ENCODE measurements around the gene CYSTM1. TPM values are rescaled to one million over a fixed set of nuclear protein-coding genes. Genes with fewer than 3 reads are reported as not detected.

Gene CYSTM1, protein sequence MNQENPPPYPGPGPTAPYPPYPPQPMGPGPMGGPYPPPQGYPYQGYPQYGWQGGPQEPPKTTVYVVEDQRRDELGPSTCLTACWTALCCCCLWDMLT
- polyA plus RNA-seq (2013), result 8.9 TPM

DNA sequence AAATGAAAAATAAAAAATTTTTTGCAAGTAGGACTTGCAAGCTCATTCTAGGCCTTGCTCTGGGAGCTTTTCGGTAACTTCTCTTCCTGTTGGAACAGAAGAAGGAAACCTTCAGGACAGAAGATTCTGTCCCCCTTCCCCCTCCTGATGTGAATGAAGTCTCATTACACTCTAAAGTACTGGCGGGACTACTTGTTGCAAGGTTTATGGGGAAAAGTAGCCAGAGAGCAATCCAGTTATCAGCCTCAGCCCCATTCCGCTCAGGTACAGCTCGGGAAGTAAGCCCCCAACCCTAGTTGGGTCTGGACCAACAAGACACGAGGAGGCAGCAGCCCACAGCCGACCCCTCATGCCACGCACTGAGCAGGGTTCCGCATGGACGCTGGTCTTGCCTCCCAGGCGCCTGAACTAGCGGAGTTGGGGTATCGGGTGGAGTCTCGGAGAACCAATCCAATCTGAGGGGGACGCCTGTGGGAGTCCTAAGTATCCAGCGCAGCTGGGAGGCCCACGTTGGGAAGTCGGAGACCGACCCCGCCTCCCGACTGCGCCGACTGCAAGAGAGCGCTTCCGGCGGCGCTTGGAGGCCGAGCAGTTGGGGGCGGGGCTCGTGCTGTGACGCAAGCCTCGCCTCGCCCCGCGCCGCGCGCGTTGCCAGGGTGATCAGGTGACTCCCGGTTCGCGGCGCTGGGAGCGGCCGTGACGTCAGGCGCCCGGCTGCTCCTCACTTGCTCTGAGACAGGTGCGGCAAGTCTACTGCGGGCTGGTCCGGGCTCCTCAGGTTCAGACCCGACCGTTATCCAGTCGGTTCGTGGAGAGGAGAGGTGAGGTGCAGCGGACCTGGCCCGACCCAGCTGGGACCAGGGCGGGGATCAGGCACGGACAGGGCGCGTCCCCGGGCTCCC is at the start of gene CYSTM1:
TSS of gene CYSTM1 (plus strand) at position 724 of the 902 bp plus-strand sequence. CDS start 19,278 bp downstream, outside the sequence.
- peak within 1 kb of the TSS; percentile 67 to 92 (median 86) for H3K4me3 ChIP-seq (ENCODE audit: control insufficient read depth in 1 of 7, extremely low read depth in 1 of 7, insufficient read depth in 4 of 7, low read depth in 2 of 7, low read length in 6 of 7)
- WGBS (ENCODE audit: insufficient coverage), result 1% methylated on average over 55 of the region's 61 CpGs
- ChIA-PET CTCF (interaction anchor here (1.4 to 1.7 kb wide), 2 partner anchors 16 to 69 kb away, joined by 3 to 5 read pairs; no protein-coding TSS in a partner anchor), POLR2A (interaction anchor here (0.5 kb wide), 1 partner anchor 16 kb away, joined by 3 read pairs; no protein-coding TSS in a partner anchor)
- no peaks in the 10 kb centered on the region for H3K9me3 ChIP-seq (ENCODE audit: control extremely low read depth in 1 of 5, control insufficient read depth in 4 of 5, insufficient read depth in 2 of 5, low read depth in 1 of 5, low read length in 4 of 5)
- H3K36me3 ChIP-seq (ENCODE audit: control insufficient read depth in 4 of 4, insufficient read depth in 4 of 4, low read length in 3 of 4), result no peaks in the 10 kb centered on the region
- peak; percentile 94 to 95 (median 95) for DNase-seq
- peaks cover 0 to 3% (median 0%) of the 10 kb centered on the region in 5 experiments for H3K27me3 ChIP-seq (replicated peaks in 2 of 5; ENCODE audit: control insufficient read depth in 4 of 5, insufficient read depth in 5 of 5, low read length in 4 of 5)
- H3K27ac ChIP-seq (ENCODE audit: insufficient read depth in 1 of 2, low read depth in 1 of 2, low read length in 2 of 2, poor library complexity in 1 of 2, severe bottlenecking in 2 of 2), result peak within 1 kb of the TSS; percentile 64 to 93
- H3K4me1 ChIP-seq (ENCODE audit: control extremely low read depth in 1 of 4, control insufficient read depth in 4 of 4, insufficient read depth in 4 of 4, low read length in 3 of 4), result peaks cover 7 to 21% (median 17%) of the 10 kb centered on the region in 4 experiments

DNA sequence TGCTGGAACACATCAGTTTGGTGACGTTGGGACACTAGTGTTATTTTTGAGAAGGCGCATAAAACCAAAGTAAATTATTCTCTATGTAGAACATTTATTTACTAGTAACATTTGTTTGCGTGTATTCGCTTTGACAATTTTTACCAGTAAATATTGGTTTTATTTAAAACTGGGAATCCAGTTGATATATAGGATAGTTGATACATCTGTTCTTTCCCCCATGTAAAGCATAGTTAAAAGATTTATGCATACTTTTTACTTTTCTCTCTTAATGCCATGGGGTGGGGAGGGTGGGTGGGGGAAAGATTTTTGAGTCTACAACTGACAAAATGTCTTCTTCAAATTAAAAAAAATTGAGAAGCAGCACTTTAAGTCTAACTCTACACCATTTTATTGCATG is 49.4 kb upstream of the CYSTM1 start, which contains the start of gene IGIP:
TSS of gene IGIP (plus strand) at position 301 of the 400 bp plus-strand sequence. CDS start 2,540 bp downstream, outside the sequence.
- Histone ChIP-seq H3K36me3 (ENCODE audit: control insufficient read depth in 4 of 4, insufficient read depth in 4 of 4, low read length in 3 of 4) (no peaks in the 10 kb centered on the region), H3K27me3 (replicated peaks in 2 of 5; ENCODE audit: control insufficient read depth in 4 of 5, insufficient read depth in 5 of 5, low read length in 4 of 5) (peaks cover 0 to 3% (median 0%) of the 10 kb centered on the region in 5 experiments), H3K4me3 (ENCODE audit: control insufficient read depth in 1 of 7, extremely low read depth in 1 of 7, insufficient read depth in 4 of 7, low read depth in 2 of 7, low read length in 6 of 7) (no peak within 1 kb of the TSS), H3K27ac (ENCODE audit: insufficient read depth in 1 of 2, low read depth in 1 of 2, low read length in 2 of 2, poor library complexity in 1 of 2, severe bottlenecking in 2 of 2) (no peak within 1 kb of the TSS), H3K4me1 (ENCODE audit: control extremely low read depth in 1 of 4, control insufficient read depth in 4 of 4, insufficient read depth in 4 of 4, low read length in 3 of 4) (peaks cover 0 to 4% (median 0%) of the 10 kb centered on the region in 4 experiments), H3K9me3 (ENCODE audit: control extremely low read depth in 1 of 5, control insufficient read depth in 4 of 5, insufficient read depth in 2 of 5, low read depth in 1 of 5, low read length in 4 of 5) (no peaks in the 10 kb centered on the region)
- WGBS (ENCODE audit: insufficient coverage), result no CpG with 5 or more reads among the region's 4 CpGs
- ChIA-PET POLR2A (no interaction called here), CTCF (interaction anchor here (0.8 to 6.0 kb wide), 3 partner anchors 8 to 19 kb away, joined by 4 to 62 read pairs (median 5); no protein-coding TSS in a partner anchor)
- no peak for DNase-seq

DNA sequence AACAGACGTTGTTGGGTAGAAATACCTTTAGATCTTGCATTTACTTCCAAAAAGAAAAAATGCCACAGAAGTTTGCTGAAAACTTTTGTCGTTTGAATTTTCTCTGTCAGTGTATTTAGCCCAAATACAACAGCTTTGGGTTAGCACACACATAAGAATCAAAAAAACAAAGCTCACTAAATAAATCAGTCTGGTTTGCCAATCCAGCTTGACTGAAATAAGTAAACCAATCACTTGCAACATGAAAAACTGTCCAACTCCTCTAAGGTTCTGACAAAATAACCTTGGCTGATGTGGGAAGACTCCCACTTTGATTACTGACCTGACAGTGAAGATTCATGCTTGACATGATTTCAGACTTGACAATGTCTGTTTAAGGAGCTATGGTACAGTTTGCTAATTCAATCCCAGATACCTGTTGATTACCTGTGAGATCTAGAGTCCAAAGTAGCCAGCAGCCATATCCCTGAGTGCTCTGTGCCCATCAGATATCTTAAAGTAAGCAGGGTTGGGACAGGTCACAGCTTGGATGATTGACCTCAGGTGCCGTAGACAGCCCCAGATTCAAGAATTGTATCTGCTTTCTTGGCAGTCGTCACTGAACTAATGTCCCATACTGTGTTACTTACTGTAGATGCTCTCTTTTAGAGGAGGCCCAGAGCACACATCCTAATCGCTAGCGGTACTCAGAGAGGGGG is 48.5 kb upstream of the CYSTM1 start:
- CTCF ChIA-PET, result interaction anchor here (0.8 to 1.8 kb wide), 2 partner anchors 9 to 18 kb away, joined by 4 to 5 read pairs; no protein-coding TSS in a partner anchor
- no peak for DNase-seq
- Histone ChIP-seq H3K27ac (ENCODE audit: insufficient read depth in 1 of 2, low read depth in 1 of 2, low read length in 2 of 2, poor library complexity in 1 of 2, severe bottlenecking in 2 of 2) (no peak overlapping the region), H3K4me3 (ENCODE audit: control insufficient read depth in 1 of 7, extremely low read depth in 1 of 7, insufficient read depth in 4 of 7, low read depth in 2 of 7, low read length in 6 of 7) (no peak overlapping the region), H3K27me3 (replicated peaks in 2 of 5; ENCODE audit: control insufficient read depth in 4 of 5, insufficient read depth in 5 of 5, low read length in 4 of 5) (peaks cover 0 to 3% (median 0%) of the 10 kb centered on the region in 5 experiments), H3K9me3 (ENCODE audit: control extremely low read depth in 1 of 5, control insufficient read depth in 4 of 5, insufficient read depth in 2 of 5, low read depth in 1 of 5, low read length in 4 of 5) (no peaks in the 10 kb centered on the region), H3K4me1 (ENCODE audit: control extremely low read depth in 1 of 4, control insufficient read depth in 4 of 4, insufficient read depth in 4 of 4, low read length in 3 of 4) (peaks cover 0 to 4% (median 0%) of the 10 kb centered on the region in 4 experiments), H3K36me3 (ENCODE audit: control insufficient read depth in 4 of 4, insufficient read depth in 4 of 4, low read length in 3 of 4) (no peaks in the 10 kb centered on the region)
- POLR2A ChIA-PET, result no interaction called here
- 100% methylated on average over 4 of the region's 6 CpGs for WGBS (ENCODE audit: insufficient coverage)

DNA sequence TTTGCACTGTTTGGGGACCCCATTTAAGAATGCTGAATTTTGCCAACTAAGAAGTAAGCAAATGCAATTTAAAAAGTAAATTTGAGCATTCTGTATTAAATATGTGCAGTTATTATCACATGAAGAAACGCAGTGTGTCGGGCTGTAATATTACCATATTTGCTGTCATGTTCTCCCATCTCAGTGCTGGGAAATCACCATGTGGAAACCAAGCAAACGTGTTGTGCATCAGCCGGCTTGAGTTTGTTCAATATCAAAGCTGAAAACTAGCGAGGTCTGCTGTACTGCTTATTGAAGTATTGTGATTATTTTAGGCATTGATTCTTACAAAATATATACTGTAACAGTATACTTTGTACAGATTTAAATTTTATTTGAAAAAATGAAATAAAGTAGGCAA is 46.6 kb upstream of the CYSTM1 start:
- peaks cover 0 to 3% (median 0%) of the 10 kb centered on the region in 5 experiments for H3K27me3 ChIP-seq (replicated peaks in 2 of 5; ENCODE audit: control insufficient read depth in 4 of 5, insufficient read depth in 5 of 5, low read length in 4 of 5)
- CTCF ChIA-PET, result interaction anchor here (0.8 kb wide), 1 partner anchor 26 kb away, joined by 3 read pairs; no protein-coding TSS in a partner anchor
- no peak overlapping the region for H3K27ac ChIP-seq (ENCODE audit: insufficient read depth in 1 of 2, low read depth in 1 of 2, low read length in 2 of 2, poor library complexity in 1 of 2, severe bottlenecking in 2 of 2)
- H3K9me3 ChIP-seq (ENCODE audit: control extremely low read depth in 1 of 5, control insufficient read depth in 4 of 5, insufficient read depth in 2 of 5, low read depth in 1 of 5, low read length in 4 of 5), result no peaks in the 10 kb centered on the region
- H3K36me3 ChIP-seq (ENCODE audit: control insufficient read depth in 4 of 4, insufficient read depth in 4 of 4, low read length in 3 of 4), result no peaks in the 10 kb centered on the region
- DNase-seq, result no peak
- POLR2A ChIA-PET, result no interaction called here
- H3K4me3 ChIP-seq (ENCODE audit: control insufficient read depth in 1 of 7, extremely low read depth in 1 of 7, insufficient read depth in 4 of 7, low read depth in 2 of 7, low read length in 6 of 7), result no peak overlapping the region
- WGBS (ENCODE audit: insufficient coverage), result 100% methylated on average over 2 of the region's 5 CpGs
- peaks cover 0 to 12% (median 8%) of the 10 kb centered on the region in 4 experiments for H3K4me1 ChIP-seq (ENCODE audit: control extremely low read depth in 1 of 4, control insufficient read depth in 4 of 4, insufficient read depth in 4 of 4, low read length in 3 of 4)

DNA sequence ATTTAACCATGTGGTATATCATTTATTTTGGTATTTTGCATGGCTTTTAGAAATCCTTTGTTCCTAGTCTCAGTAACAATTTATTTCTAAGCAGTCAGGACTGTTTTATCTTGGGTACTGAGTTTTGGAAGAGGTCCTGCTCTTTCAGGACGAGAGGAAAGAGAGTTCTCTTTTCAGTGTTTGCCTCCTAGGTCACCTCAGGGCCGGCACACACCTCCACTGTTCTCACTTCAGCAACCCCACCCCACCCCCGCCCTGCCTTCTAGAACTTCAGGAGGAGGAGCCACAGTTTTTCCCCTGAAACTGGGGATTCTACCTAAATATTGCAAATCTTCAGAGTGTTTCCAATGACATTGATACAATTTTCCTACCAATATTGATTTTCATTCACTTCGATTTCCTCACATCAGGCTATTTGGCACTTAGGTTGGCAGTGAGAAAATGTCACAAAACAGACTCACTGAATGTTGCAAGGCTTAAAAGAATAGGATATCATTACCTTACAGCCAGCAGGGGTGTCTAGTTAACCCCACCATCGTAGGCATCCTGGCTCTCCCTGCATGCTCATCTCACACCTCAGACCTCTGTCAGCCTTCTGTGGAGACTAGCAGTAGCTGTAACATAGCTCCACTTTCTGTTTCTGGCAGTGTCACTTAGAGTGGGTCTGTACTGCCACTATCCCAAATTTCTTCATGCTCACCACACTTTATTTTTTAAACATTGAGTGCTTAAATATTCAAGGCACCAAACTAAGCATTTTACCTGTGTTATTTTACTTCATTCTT is 43.8 kb upstream of the CYSTM1 start:
- Histone ChIP-seq H3K4me3 (ENCODE audit: control insufficient read depth in 1 of 7, extremely low read depth in 1 of 7, insufficient read depth in 4 of 7, low read depth in 2 of 7, low read length in 6 of 7) (no peak overlapping the region), H3K27me3 (replicated peaks in 2 of 5; ENCODE audit: control insufficient read depth in 4 of 5, insufficient read depth in 5 of 5, low read length in 4 of 5) (peaks cover 0 to 3% (median 0%) of the 10 kb centered on the region in 5 experiments), H3K4me1 (ENCODE audit: control extremely low read depth in 1 of 4, control insufficient read depth in 4 of 4, insufficient read depth in 4 of 4, low read length in 3 of 4) (peaks cover 0 to 9% (median 8%) of the 10 kb centered on the region in 4 experiments), H3K9me3 (ENCODE audit: control extremely low read depth in 1 of 5, control insufficient read depth in 4 of 5, insufficient read depth in 2 of 5, low read depth in 1 of 5, low read length in 4 of 5) (no peaks in the 10 kb centered on the region), H3K27ac (ENCODE audit: insufficient read depth in 1 of 2, low read depth in 1 of 2, low read length in 2 of 2, poor library complexity in 1 of 2, severe bottlenecking in 2 of 2) (no peak overlapping the region), H3K36me3 (ENCODE audit: control insufficient read depth in 4 of 4, insufficient read depth in 4 of 4, low read length in 3 of 4) (no peaks in the 10 kb centered on the region)
- 97% methylated on average over 3 of the region's 5 CpGs for WGBS (ENCODE audit: insufficient coverage)
- POLR2A ChIA-PET, result interaction anchor here (1.5 kb wide), 1 partner anchor 17 kb away, joined by 3 read pairs; the partner anchor contains the start of gene PURA
- no peak for DNase-seq
- CTCF ChIA-PET, result interaction anchor here (0.6 to 7.6 kb wide), 6 partner anchors 10 to 58 kb away, joined by 3 to 74 read pairs (median 6); no protein-coding TSS in a partner anchor

DNA sequence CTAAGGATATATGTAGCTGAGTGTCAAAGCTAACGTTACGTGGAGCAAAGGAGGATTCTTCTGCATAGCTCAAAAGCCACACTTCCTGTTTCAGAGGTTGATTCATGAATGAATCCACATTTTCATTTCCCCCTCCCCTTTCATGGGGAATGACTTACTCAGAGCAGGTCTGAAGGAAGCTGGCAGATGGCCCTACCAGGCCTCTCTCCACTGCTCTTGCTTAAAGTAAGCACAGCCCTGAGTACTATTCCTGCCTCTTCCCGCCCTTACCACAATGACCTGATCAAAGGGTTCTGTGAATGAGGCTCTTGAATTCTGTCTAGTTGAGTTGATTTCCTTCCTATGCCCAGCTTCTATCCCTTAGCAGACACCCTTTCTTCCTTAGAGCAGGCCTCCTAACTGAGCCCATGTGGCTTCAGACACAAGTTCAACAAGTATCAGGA is 43.0 kb upstream of the CYSTM1 start:
- WGBS (ENCODE audit: insufficient coverage), result 31% methylated on average over 3 of the region's 3 CpGs
- DNase-seq, result peak in 2 of 3 donors; percentile 69 to 70
- Histone ChIP-seq H3K27ac (ENCODE audit: insufficient read depth in 1 of 2, low read depth in 1 of 2, low read length in 2 of 2, poor library complexity in 1 of 2, severe bottlenecking in 2 of 2) (no peak overlapping the region), H3K4me3 (ENCODE audit: control insufficient read depth in 1 of 7, extremely low read depth in 1 of 7, insufficient read depth in 4 of 7, low read depth in 2 of 7, low read length in 6 of 7) (no peak overlapping the region), H3K27me3 (replicated peaks in 2 of 5; ENCODE audit: control insufficient read depth in 4 of 5, insufficient read depth in 5 of 5, low read length in 4 of 5) (peaks cover 0 to 2% (median 0%) of the 10 kb centered on the region in 5 experiments), H3K4me1 (ENCODE audit: control extremely low read depth in 1 of 4, control insufficient read depth in 4 of 4, insufficient read depth in 4 of 4, low read length in 3 of 4) (peaks cover 0 to 9% (median 8%) of the 10 kb centered on the region in 4 experiments), H3K9me3 (ENCODE audit: control extremely low read depth in 1 of 5, control insufficient read depth in 4 of 5, insufficient read depth in 2 of 5, low read depth in 1 of 5, low read length in 4 of 5) (no peaks in the 10 kb centered on the region), H3K36me3 (ENCODE audit: control insufficient read depth in 4 of 4, insufficient read depth in 4 of 4, low read length in 3 of 4) (no peaks in the 10 kb centered on the region)
- CTCF ChIA-PET, result interaction anchor here (0.6 to 7.6 kb wide), 10 partner anchors 10 to 59 kb away, joined by 3 to 74 read pairs (median 9); no protein-coding TSS in a partner anchor
- POLR2A ChIA-PET, result interaction anchor here (1.2 to 1.5 kb wide), 2 partner anchors 8 to 18 kb away, joined by 3 read pairs; partner anchors contain the start of gene PURA

All from common myeloid progenitor, CD34-positive (primary cell).